PC-3 (cell line): ENCODE data around the gene RECQL5. TPM values are rescaled to one million over a fixed set of nuclear protein-coding genes. Genes with fewer than 3 reads are reported as not detected.
"Not testable (repeated sequence)": the region's sequence is repeated elsewhere in the genome, so short reads cannot be mapped to it uniquely, and the experiment has no call there.

Source experiments
- ATAC-seq: fragments of 200-7000 bp; cut with Tn5 transposase; 2 replicates; pipeline ENCODE4 v1.9.1; 2020; ENCODE audit warnings: mild to moderate bottlenecking, moderate library complexity
- BruUV-seq: library from RNA; stranded (reverse); fragments of 400-500 nt; replicated peaks from 2 replicates; lab custom pipeline; 2021; lab: Mats Ljungman, UMichigan
- CTCF ChIA-PET: fragments of 300-600 bp; sonication (Branson Sonifier 250); formaldehyde crosslinking; loops from one replicate; lab custom pipeline; 2022; ENCODE audit warnings: antibody characterized with exemption; lab: Charles Lee
- POLR2A ChIA-PET: fragments of 300-600 bp; sonication (Branson Sonifier 250); formaldehyde crosslinking; loops from one replicate; lab custom pipeline; 2022; ENCODE audit warnings: antibody characterized with exemption; ENCODE audit not compliant: unreplicated experiment; lab: Charles Lee
- DNase-seq: peaks from one replicate; pipeline ENCODE4 v3.0.0-alpha.2; 2015
- H2AFZ ChIP-seq: fragments of 300-600 bp; sonication (generic); 2 replicates; pipeline ENCODE4 v1.6.0; 2016; ENCODE audit warnings: antibody characterized with exemption, low read length
- H3F3A ChIP-seq: fragments of 300-600 bp; sonication (generic); one replicate; pipeline ENCODE4 v1.6.0; 2017; ENCODE audit warnings: antibody characterized with exemption, low read length, control low read depth, mild to moderate bottlenecking; ENCODE audit not compliant: unreplicated experiment
- H3K27ac ChIP-seq: fragments of 300-600 bp; sonication (generic); 2 replicates; pipeline ENCODE4 v1.5.1; 2016; ENCODE audit warnings: mild to moderate bottlenecking, low read length
- H3K27me3 ChIP-seq: fragments of 300-600 bp; sonication (generic); 2 replicates; pipeline ENCODE4 v1.6.1; 2016; ENCODE audit warnings: low read length, mixed read lengths
- H3K36me3 ChIP-seq: fragments of 300-600 bp; sonication (generic); 2 replicates; pipeline ENCODE4 v1.6.1; 2016; ENCODE audit warnings: low read depth, mixed run types, low read length, mixed read lengths
- H3K4me1 ChIP-seq: fragments of 300-600 bp; sonication (generic); 2 replicates; pipeline ENCODE4 v1.5.1; 2016; ENCODE audit warnings: low read length; ENCODE audit not compliant: insufficient read depth
- H3K4me2 ChIP-seq: fragments of 300-600 bp; sonication (generic); 2 replicates; pipeline ENCODE4 v1.6.0; 2016; ENCODE audit warnings: low read length
- H3K4me3 ChIP-seq: fragments of 300-600 bp; sonication (generic); 2 replicates; pipeline ENCODE4 v1.5.1; 2016; ENCODE audit warnings: mild to moderate bottlenecking, low read length, mixed read lengths
- H3K79me2 ChIP-seq: fragments of 300-600 bp; sonication (generic); 2 replicates; pipeline ENCODE4 v1.6.1; 2017; ENCODE audit warnings: low read length, mixed read lengths
- H3K9ac ChIP-seq: fragments of 300-600 bp; sonication (generic); 2 replicates; pipeline ENCODE4 v1.6.0; 2016; ENCODE audit warnings: mild to moderate bottlenecking, low read length
- H3K9me2 ChIP-seq: fragments of 300-600 bp; sonication (generic); replicated peaks from 2 replicates; pipeline ENCODE4 v1.6.1; 2016; ENCODE audit warnings: mixed run types, low read length, mixed read lengths
- H3K9me3 ChIP-seq: fragments of 300-600 bp; sonication (generic); 2 replicates; pipeline ENCODE4 v1.6.1; 2016; ENCODE audit warnings: low read length, mixed read lengths
- H4K20me1 ChIP-seq: fragments of 300-600 bp; sonication (generic); 2 replicates; pipeline ENCODE4 v1.6.1; 2016; ENCODE audit warnings: low read length, mixed read lengths
- intact Hi-C: fragments of 100-400 bp; cut with micrococcal nuclease; formaldehyde crosslinking; loops from 2 replicates; pipeline ENCODE4 v1.9.0; 2023
- total RNA-seq: library from RNA; depleted of rRNA; stranded (reverse); fragments of >200 nt; gene quantifications from 2 replicates; pipeline ENCODE4 v1.2.3, GENCODE V29; 2014; rRNA removed

Gene RECQL5
- total RNA-seq, 1 experiment from 2014 or later = 54.2 TPM

DNA sequence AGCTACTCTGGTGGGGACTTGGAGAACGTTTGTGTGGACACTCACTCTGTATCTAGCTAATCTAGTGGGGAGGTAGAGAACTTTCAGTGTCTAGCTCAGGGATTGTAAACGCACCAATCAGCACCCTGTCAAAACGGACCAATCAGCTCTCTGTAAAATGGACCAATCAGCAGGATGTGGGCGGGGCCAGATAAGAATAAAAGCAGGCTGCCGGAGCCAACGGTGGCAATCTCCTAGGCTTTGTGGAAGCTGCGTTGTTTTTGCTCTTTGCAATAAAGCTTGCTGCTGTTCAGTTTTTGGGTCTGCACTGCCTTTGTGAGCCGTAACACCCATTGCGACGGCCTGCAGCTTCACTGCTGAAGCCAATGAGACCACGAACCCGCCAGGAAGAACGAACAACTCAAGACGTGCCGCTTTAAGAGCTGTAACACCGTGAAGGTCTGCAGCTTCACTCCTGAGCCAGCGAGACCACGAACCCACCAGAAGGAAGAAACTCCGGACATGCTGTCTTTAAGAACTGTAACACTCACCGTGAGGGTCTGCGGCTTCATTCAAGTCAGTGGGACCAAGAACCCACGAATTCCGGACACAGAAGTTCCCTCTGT, 85.7 kb downstream of the RECQL5 start:
- H3K9me3 ChIP-seq, BruUV-seq, H2AFZ ChIP-seq, H3K27me3 ChIP-seq, H3K79me2 ChIP-seq, H3K27ac ChIP-seq, ATAC-seq, H3F3A ChIP-seq, POLR2A ChIA-PET, H3K36me3 ChIP-seq, H3K9ac ChIP-seq, H3K9me2 ChIP-seq, H3K4me1 ChIP-seq, H4K20me1 ChIP-seq, H3K4me3 ChIP-seq, DNase-seq, H3K4me2 ChIP-seq: not testable (repeated sequence)
- CTCF ChIA-PET = interaction anchor here (0.6 kb wide), 1 partner anchor 56 kb away, joined by 3 read pairs; the partner anchor contains the start of gene LLGL2
- intact Hi-C loops = loop anchor here (10.0 kb wide), 1 partner anchor 156 kb away; no protein-coding TSS in a partner anchor

Other genes with a start within 250 kb of the RECQL5 start
- 45.6 and 88.3 TPM in 2 replicates for gene TMEM94, start 210.5 kb downstream of the RECQL5 start, total RNA-seq
- 22.0 and 28.3 TPM in 2 replicates for gene CASKIN2, start 151.6 kb downstream of the RECQL5 start, total RNA-seq
- gene TSEN54, start 150.6 kb downstream of the RECQL5 start, total RNA-seq = 61.6 and 70.4 TPM in 2 replicates
- 92.9 and 122 TPM in 2 replicates for gene LLGL2, start 141.5 kb downstream of the RECQL5 start, total RNA-seq
- 3.2 and 7.1 TPM in 2 replicates for gene MYO15B, start 79.4 kb downstream of the RECQL5 start, total RNA-seq
- gene SMIM5, start 33.7 kb downstream of the RECQL5 start, total RNA-seq = 2.3 and 4.3 TPM in 2 replicates
- gene SAP30BP, start 184 bp upstream of the RECQL5 start, total RNA-seq = 97.8 and 115 TPM in 2 replicates
- gene ITGB4, start 54.3 kb upstream of the RECQL5 start, total RNA-seq = 273 and 362 TPM in 2 replicates
- gene GALK1, start 98.0 kb upstream of the RECQL5 start, total RNA-seq = 64.9 and 75.0 TPM in 2 replicates
- gene UNK, start 117.7 kb upstream of the RECQL5 start, total RNA-seq = 21.8 and 22.9 TPM in 2 replicates
- gene UNC13D, start 177.2 kb upstream of the RECQL5 start, total RNA-seq = 43.9 and 53.8 TPM in 2 replicates
- 49.7 and 51.8 TPM in 2 replicates for gene WBP2, start 188.2 kb upstream of the RECQL5 start, total RNA-seq
- gene TRIM47, start 211.4 kb upstream of the RECQL5 start, total RNA-seq = 73.7 and 109 TPM in 2 replicates
- 32.3 and 48.9 TPM in 2 replicates for gene TRIM65, start 229.8 kb upstream of the RECQL5 start, total RNA-seq
- 74.5 and 124 TPM in 2 replicates for gene MRPL38, start 237.7 kb upstream of the RECQL5 start, total RNA-seq